K562 (cell line): ENCODE data around the gene CRLF1. TPM values are rescaled to one million over a fixed set of nuclear protein-coding genes. Genes with fewer than 3 reads are reported as not detected.

ENCODE experiments used
- ARID1B ChIP-seq: fragments of 450-650 bp; IDR thresholded peaks from 2 replicates; pipeline ENCODE4 v1.6.1; 2016; ENCODE audit warnings: antibody characterized with exemption, mild to moderate bottlenecking, inconsistent platforms
- BHLHE40 ChIP-seq: IDR thresholded peaks from 2 replicates; pipeline ENCODE4 v1.6.1; 2011; ENCODE audit warnings: low read length, improper control_type of control experiment
- HDAC8 ChIP-seq: fragments of 450-650 bp; IDR thresholded peaks from 2 replicates; pipeline ENCODE4 v1.6.1; 2016; ENCODE audit warnings: mild to moderate bottlenecking, missing genetic modification characterization, moderate library complexity, missing compliant biosample characterization
- MBD2 ChIP-seq: sonication (generic); IDR thresholded peaks from 2 replicates; pipeline ENCODE4 v1.6.1; 2016; ENCODE audit warnings: low read depth, borderline replicate concordance
- MTA1 ChIP-seq: fragments of 450-650 bp; IDR thresholded peaks from 2 replicates; pipeline ENCODE4 v1.6.1; 2017; ENCODE audit warnings: borderline replicate concordance
- MXI1 ChIP-seq: IDR thresholded peaks from 2 replicates; pipeline ENCODE4 v1.6.1; 2011; ENCODE audit warnings: low read depth, mild to moderate bottlenecking, improper control_type of control experiment, low read length
- NBN ChIP-seq: fragments of 450-650 bp; IDR thresholded peaks from 2 replicates; pipeline ENCODE4 v1.6.1; 2016; ENCODE audit warnings: low read depth, mild to moderate bottlenecking
- NONO ChIP-seq, 2 experiments: fragments of 200-400 bp in 1 of 2; fragments of 450-650 bp in 1 of 2; formaldehyde crosslinking in 1 of 2; IDR thresholded peaks; 2 replicates each; pipeline ENCODE4 v1.6.1; 2017; ENCODE audit warnings: low read depth in 2 of 2, mild to moderate bottlenecking in 2 of 2, moderate library complexity in 2 of 2, low read length in 1 of 2
- RFX1 ChIP-seq: fragments of 450-650 bp; IDR thresholded peaks from 2 replicates; pipeline ENCODE4 v1.6.1; 2016; ENCODE audit warnings: mild to moderate bottlenecking, moderate library complexity
- SNIP1 ChIP-seq: fragments of 450-650 bp; IDR thresholded peaks from 2 replicates; pipeline ENCODE4 v1.7.1; 2017; ENCODE audit warnings: low read depth, mild to moderate bottlenecking
- STAG1 ChIP-seq: sonication (generic); formaldehyde crosslinking; IDR thresholded peaks from 2 replicates; pipeline ENCODE4 v1.5.0; 2020; ENCODE audit warnings: missing genetic modification reagents, borderline replicate concordance
- U2AF1 ChIP-seq: fragments of 200-400 bp; formaldehyde crosslinking; optimal IDR thresholded peaks from 2 replicates; pipeline ENCODE3; 2017; ENCODE audit warnings: mild to moderate bottlenecking, low read depth, low read length, moderate library complexity
- ZZZ3 ChIP-seq: fragments of 450-650 bp; IDR thresholded peaks from 2 replicates; pipeline ENCODE4 v1.6.1; 2016; ENCODE audit warnings: antibody characterized with exemption, mild to moderate bottlenecking, moderate library complexity
- polyA plus RNA-seq, 8 experiments: library from polyadenylated mRNA; depleted of rRNA in 4 of 8; stranded (reverse) in 5 of 8; unstranded in 3 of 8; fragments of >200 nt; fragmentation: Nextera tagmentation in 2 of 8; fragmentation: Illumina TruSeq in 1 of 8; extraction: Ambion mirVana in 2 of 8; extraction: Trizol in 1 of 8; gene quantifications; 2 replicates each; pipeline versions ENCODE4 v1.2.1 to v1.2.3, GENCODE V29; 2011 to 2014; ENCODE audit warnings: inconsistent platforms in 1 of 8, missing spikeins in 1 of 8
- total RNA-seq, 7 experiments: library from RNA; depleted of rRNA in 6 of 7; stranded (reverse); fragments of >200 nt in 6 of 7; fragmentation: Illumina TruSeq in 2 of 7; extraction: Trizol in 2 of 7; gene quantifications; 2 replicates each; pipeline versions ENCODE4 v1.2.1 to v1.2.3, GENCODE V29; 2011 to 2021; ENCODE audit warnings: low replicate concordance in 1 of 7
- TF ChIP-seq, protein P1 (sequence below): sonication (generic); formaldehyde crosslinking; IDR thresholded peaks from 2 replicates; pipeline ENCODE4 v1.8.0; 2023; ENCODE audit warnings: missing genetic modification reagents, mild to moderate bottlenecking, borderline replicate concordance
- TF ChIP-seq, protein P2 (sequence below): sonication (generic); formaldehyde crosslinking; IDR thresholded peaks from 2 replicates; pipeline ENCODE4 v1.8.1; 2023; ENCODE audit warnings: missing genetic modification reagents, mild to moderate bottlenecking, borderline replicate concordance
- TF ChIP-seq, protein P3 (sequence below): fragments of 450-650 bp; IDR thresholded peaks from 2 replicates; pipeline ENCODE4 v1.6.1; 2018; ENCODE audit warnings: mild to moderate bottlenecking, low read depth; ENCODE audit not compliant: partially characterized antibody

CRLF1 gene
- total and polyA plus RNA-seq, 9 of the 15 experiments (the other 6 are each of a cell fraction or from before 2014, with no cell fraction given), result 0.85 to 3.6 (median 1.7) TPM

GRCh38 chr19:18571564-18572344 is 34.8 kb downstream of the CRLF1 start, which contains the start of gene UBA52 (continued):
- TF ChIP-seq, protein P1, sequence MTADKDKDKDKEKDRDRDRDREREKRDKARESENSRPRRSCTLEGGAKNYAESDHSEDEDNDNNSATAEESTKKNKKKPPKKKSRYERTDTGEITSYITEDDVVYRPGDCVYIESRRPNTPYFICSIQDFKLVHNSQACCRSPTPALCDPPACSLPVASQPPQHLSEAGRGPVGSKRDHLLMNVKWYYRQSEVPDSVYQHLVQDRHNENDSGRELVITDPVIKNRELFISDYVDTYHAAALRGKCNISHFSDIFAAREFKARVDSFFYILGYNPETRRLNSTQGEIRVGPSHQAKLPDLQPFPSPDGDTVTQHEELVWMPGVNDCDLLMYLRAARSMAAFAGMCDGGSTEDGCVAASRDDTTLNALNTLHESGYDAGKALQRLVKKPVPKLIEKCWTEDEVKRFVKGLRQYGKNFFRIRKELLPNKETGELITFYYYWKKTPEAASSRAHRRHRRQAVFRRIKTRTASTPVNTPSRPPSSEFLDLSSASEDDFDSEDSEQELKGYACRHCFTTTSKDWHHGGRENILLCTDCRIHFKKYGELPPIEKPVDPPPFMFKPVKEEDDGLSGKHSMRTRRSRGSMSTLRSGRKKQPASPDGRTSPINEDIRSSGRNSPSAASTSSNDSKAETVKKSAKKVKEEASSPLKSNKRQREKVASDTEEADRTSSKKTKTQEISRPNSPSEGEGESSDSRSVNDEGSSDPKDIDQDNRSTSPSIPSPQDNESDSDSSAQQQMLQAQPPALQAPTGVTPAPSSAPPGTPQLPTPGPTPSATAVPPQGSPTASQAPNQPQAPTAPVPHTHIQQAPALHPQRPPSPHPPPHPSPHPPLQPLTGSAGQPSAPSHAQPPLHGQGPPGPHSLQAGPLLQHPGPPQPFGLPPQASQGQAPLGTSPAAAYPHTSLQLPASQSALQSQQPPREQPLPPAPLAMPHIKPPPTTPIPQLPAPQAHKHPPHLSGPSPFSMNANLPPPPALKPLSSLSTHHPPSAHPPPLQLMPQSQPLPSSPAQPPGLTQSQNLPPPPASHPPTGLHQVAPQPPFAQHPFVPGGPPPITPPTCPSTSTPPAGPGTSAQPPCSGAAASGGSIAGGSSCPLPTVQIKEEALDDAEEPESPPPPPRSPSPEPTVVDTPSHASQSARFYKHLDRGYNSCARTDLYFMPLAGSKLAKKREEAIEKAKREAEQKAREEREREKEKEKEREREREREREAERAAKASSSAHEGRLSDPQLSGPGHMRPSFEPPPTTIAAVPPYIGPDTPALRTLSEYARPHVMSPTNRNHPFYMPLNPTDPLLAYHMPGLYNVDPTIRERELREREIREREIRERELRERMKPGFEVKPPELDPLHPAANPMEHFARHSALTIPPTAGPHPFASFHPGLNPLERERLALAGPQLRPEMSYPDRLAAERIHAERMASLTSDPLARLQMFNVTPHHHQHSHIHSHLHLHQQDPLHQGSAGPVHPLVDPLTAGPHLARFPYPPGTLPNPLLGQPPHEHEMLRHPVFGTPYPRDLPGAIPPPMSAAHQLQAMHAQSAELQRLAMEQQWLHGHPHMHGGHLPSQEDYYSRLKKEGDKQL (CRISPR knock-in tag), result no peak
- TF ChIP-seq MXI1, result peak; percentile 99
- 0 out of 2 replicates have a peak, but pooled peaks have one; percentile 4 for TF ChIP-seq STAG1
- peak; percentile 94 for TF ChIP-seq BHLHE40
- TF ChIP-seq U2AF1, result peak; percentile 93
- no peak for TF ChIP-seq ZZZ3
- TF ChIP-seq SNIP1, result no peak
- no peak for TF ChIP-seq ARID1B
- TF ChIP-seq NBN, result no peak; the same call in 1 of the 2 replicates
- peak; percentile 53 to 81; a peak in 3 of 4 replicates for TF ChIP-seq NONO (IDR thresholded peaks at IDR 0.05; ENCODE audit: low read depth in 2 of 2, low read length in 1 of 2)
- TF ChIP-seq RFX1, result no peak
- TF ChIP-seq, protein P2, sequence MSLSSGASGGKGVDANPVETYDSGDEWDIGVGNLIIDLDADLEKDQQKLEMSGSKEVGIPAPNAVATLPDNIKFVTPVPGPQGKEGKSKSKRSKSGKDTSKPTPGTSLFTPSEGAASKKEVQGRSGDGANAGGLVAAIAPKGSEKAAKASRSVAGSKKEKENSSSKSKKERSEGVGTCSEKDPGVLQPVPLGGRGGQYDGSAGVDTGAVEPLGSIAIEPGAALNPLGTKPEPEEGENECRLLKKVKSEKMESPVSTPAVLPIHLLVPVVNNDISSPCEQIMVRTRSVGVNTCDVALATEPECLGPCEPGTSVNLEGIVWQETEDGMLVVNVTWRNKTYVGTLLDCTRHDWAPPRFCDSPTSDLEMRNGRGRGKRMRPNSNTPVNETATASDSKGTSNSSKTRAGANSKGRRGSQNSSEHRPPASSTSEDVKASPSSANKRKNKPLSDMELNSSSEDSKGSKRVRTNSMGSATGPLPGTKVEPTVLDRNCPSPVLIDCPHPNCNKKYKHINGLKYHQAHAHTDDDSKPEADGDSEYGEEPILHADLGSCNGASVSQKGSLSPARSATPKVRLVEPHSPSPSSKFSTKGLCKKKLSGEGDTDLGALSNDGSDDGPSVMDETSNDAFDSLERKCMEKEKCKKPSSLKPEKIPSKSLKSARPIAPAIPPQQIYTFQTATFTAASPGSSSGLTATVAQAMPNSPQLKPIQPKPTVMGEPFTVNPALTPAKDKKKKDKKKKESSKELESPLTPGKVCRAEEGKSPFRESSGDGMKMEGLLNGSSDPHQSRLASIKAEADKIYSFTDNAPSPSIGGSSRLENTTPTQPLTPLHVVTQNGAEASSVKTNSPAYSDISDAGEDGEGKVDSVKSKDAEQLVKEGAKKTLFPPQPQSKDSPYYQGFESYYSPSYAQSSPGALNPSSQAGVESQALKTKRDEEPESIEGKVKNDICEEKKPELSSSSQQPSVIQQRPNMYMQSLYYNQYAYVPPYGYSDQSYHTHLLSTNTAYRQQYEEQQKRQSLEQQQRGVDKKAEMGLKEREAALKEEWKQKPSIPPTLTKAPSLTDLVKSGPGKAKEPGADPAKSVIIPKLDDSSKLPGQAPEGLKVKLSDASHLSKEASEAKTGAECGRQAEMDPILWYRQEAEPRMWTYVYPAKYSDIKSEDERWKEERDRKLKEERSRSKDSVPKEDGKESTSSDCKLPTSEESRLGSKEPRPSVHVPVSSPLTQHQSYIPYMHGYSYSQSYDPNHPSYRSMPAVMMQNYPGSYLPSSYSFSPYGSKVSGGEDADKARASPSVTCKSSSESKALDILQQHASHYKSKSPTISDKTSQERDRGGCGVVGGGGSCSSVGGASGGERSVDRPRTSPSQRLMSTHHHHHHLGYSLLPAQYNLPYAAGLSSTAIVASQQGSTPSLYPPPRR (CRISPR knock-in tag), result peak; percentile 60; the same call in 1 of the 2 replicates
- TF ChIP-seq, protein P3, sequence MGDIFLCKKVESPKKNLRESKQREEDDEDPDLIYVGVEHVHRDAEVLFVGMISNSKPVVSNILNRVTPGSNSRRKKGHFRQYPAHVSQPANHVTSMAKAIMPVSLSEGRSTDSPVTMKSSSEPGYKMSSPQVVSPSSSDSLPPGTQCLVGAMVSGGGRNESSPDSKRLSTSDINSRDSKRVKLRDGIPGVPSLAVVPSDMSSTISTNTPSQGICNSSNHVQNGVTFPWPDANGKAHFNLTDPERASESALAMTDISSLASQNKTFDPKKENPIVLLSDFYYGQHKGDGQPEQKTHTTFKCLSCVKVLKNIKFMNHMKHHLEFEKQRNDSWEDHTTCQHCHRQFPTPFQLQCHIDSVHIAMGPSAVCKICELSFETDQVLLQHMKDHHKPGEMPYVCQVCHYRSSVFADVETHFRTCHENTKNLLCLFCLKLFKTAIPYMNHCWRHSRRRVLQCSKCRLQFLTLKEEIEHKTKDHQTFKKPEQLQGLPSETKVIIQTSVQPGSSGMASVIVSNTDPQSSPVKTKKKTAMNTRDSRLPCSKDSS, result no peak
- TF ChIP-seq MBD2, result peak; percentile 87
- peak; percentile 97 for TF ChIP-seq MTA1
- no peak for TF ChIP-seq HDAC8 (tag)
